Hepatocyte (in vitro differentiated cells): ENCODE measurements around the gene COTL1.

Source experiments
- EZH2 ChIP-seq: fragments of 200-600 bp; sonication (generic); IDR thresholded peaks from 2 replicates; pipeline ENCODE4 v1.6.1; 2016; ENCODE audit warnings: antibody characterized with exemption, mild to moderate bottlenecking, borderline replicate concordance
- EZH2phosphoT487 ChIP-seq: fragments of 200-600 bp; sonication (generic); IDR thresholded peaks from one replicate; pipeline ENCODE4 v1.6.1; 2018; ENCODE audit warnings: antibody characterized with exemption, mild to moderate bottlenecking, low read depth, moderate library complexity; ENCODE audit not compliant: unreplicated experiment, severe bottlenecking
- TF ChIP-seq, protein P1 (sequence below): fragments of 200-600 bp; sonication (generic); IDR thresholded peaks from 2 replicates; pipeline ENCODE4 v1.5.1; 2016; ENCODE audit warnings: antibody characterized with exemption, mild to moderate bottlenecking; ENCODE audit not compliant: poor library complexity

DNA sequence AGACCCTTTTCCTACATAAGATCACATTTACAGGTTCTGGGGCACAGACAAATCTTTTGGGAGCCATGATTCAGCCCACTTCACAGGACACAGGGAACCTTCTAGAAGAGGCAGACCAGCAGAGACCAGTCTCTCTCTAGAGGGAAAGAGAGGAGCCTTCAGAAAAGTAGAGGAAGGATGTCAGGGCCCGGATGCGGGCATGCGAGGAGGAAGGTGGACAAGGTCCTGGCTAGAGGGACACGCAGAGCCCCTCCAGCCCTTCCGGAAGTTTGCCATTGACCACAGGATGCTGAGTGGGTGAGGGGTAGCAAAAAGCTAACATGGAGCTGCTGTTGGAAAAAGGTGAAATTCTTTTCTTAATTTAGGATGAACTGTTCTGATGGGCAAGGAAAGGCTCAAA lies 57.6 kb downstream of the COTL1 start:
- TF ChIP-seq, protein P1, sequence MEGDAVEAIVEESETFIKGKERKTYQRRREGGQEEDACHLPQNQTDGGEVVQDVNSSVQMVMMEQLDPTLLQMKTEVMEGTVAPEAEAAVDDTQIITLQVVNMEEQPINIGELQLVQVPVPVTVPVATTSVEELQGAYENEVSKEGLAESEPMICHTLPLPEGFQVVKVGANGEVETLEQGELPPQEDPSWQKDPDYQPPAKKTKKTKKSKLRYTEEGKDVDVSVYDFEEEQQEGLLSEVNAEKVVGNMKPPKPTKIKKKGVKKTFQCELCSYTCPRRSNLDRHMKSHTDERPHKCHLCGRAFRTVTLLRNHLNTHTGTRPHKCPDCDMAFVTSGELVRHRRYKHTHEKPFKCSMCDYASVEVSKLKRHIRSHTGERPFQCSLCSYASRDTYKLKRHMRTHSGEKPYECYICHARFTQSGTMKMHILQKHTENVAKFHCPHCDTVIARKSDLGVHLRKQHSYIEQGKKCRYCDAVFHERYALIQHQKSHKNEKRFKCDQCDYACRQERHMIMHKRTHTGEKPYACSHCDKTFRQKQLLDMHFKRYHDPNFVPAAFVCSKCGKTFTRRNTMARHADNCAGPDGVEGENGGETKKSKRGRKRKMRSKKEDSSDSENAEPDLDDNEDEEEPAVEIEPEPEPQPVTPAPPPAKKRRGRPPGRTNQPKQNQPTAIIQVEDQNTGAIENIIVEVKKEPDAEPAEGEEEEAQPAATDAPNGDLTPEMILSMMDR: no peak
- TF ChIP-seq EZH2phosphoT487: no peak
- no peak for TF ChIP-seq EZH2
